Measurements from ENCODE around the gene SIN3A.
"Not testable (repeated sequence)": the region's sequence is repeated elsewhere in the genome, so short reads cannot be mapped to it uniquely, and the experiment has no call there.

The SIN3A gene

DNA sequence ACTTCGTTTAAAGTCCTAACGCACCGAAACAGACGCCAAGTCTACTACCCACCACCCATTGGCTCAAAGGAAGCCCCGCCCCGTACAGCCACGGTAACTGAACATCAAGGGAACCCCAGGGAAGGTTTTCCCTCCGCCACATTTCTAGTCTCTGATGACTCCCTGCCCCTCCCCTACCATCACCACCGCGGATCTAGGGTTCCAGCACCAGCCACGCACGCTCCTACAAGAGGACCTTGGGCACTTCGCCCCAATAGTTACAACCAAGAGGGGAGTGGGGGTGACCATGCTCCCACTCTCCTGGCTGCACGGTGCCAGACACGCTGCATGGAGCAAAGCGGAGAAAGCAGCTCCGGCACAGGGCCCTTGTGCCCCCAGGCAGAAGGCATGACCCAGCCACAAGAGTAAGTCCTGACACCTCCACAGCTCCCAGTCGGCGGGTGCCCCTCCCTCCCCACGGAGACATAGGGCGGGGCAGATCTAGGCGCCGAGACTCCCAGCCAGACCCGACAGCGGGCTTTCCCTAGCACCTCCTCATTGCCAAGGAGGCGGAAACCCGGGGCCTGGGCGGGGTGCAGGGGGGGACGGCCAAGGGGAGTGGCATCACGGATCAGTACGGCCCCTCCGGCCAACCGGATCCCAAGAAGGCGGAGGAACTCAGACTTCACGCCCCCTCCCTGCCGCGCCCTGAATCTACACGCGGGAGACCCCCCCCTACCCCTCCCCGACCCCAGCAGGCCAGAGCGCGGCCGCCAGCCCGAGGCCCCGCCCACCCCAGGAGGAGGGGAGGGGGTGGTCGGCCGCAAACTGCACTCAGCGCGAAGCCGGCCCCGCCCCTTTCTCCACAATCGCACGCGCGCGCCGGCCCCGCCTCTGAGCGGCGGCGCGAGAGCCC is 936 bp downstream of the SIN3A start:
- peak; percentile 91 to 96 for DNase-seq

DNA sequence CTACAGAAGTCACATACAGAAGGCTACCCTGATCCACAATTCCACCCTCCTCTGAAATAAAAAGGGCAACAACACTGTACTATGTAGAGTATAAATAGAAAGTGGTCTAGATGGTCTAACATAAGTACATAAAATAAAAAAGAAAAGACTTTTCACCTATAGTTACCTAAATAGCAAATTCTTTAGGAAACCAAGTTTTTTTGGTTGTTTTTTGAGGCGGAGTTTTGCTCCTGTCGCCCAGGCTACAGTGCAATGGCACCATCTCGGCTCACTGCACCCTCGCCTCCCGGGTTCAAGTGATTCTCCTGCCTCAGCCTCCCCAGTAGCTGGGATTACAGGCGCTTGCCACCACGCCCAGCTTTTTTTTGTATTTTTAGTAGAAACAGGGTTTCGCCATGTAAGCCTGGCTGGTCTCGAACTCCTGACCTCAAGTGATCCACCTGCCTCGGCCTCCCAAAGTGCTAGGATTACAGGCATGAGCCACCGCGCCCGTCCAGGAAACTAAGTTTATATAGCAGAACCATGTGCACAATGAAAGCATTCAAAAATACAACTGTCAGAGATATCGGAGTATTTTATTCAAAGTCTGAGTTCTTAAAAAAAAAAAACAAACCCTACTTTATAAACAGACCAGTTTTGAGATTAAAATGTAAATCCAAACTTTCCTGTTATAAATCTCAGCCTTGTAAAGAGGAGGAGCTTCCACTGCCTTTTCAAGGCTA is 1.7 kb downstream of the SIN3A start:
- no peak for DNase-seq

DNA sequence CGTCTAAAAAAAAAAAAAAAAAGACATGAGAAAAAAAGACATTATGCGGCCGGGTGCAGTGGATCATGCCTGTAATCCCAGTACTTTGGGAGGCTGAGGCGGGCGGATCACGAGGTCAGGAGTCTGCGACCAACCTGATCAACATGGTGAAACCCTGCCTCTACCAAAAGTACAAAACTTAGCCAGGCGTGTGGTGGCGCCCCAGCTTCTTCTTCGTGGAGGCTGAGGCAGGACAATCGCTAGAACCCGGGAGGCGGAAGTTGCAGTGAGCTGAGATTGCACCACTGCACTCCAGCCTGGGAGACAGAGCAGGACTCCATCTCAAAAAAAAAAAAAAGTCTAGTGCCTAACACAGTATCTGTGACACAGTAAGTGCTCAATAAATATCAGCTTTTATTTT is 3.3 kb downstream of the SIN3A start:
- DNase-seq = not testable (repeated sequence)

DNA sequence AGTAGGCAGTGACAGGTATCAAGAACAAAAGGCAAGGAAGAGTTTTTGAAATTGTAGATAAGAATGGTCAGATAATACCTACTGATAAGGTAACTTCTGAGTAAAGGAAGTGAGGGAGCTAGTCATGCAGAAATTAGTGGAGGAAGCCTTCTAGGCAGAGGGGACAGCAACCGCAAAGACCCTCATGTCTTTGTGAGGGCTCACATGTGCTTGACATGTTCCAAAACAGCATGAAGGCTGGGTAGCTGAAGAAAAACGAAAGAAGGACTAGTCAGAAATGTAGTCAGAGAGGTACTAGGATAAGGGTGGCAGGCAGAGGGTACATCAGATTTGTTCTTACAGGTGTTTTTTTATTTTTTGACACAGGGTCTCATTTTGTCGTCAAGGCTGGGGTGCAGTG is 5.3 kb downstream of the SIN3A start:
- DNase-seq = no peak

DNA sequence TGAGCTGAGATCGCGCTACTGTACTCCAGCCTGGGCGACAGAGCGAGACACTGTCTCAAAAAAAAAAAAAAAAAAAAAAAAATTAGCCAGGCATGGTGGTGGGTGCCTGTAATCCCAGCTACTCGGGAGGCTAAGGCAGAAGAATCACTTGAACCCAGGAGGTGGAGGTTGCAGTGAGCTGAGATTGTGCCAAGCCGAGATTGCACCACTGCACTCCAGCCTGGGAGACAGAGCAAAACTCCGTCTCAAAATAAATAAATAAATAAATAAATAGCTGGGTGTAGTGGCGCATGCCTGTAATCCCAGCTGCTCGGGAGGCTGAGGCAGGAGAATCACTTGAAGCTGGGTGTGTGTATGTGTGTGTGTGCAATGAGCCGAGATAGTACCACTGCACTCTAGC is 6.2 kb downstream of the SIN3A start:
- DNase-seq = not testable (repeated sequence)

DNA sequence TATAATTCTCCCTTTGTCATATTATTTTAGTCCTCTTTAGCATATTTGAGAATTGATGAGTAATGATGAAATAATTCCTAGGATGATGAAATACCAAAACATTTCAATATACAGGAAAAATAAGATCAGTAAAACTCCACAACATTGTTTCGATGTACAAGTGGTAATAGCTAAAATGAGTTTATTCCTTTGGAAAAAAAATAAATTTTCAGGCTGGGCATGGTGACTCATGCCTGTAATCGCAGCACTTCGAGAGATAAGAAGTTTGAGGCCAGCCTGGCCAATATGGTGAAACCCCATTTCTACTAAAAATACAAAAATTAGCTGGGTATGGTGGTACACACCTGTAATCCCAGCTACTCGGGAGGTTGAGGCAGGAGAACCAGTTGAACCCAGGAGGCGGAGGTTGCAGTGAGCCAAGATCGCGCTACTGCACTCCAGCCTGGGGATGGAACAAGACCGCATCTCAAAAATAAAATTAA is 7.5 kb downstream of the SIN3A start:
- DNase-seq = not testable (repeated sequence)

DNA sequence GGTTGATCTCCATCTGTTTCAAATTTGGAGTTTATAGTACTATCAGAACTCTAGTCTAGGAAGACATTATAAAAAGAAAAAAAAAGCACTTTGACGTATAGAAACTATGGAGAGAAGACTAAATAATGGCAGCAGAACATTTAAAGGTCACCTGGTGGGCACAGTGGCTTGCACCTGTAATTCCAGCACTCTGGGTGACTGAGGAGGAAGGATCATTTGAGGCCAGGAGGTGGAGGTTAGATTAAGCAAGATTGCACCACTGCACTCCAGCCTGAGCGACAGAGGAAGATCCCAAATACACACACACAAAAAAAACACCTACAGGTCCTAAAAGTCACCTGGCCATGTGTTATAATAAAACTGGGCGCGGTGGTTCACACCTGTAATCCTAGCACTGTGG is 13.8 kb downstream of the SIN3A start:
- DNase-seq = no peak

DNA sequence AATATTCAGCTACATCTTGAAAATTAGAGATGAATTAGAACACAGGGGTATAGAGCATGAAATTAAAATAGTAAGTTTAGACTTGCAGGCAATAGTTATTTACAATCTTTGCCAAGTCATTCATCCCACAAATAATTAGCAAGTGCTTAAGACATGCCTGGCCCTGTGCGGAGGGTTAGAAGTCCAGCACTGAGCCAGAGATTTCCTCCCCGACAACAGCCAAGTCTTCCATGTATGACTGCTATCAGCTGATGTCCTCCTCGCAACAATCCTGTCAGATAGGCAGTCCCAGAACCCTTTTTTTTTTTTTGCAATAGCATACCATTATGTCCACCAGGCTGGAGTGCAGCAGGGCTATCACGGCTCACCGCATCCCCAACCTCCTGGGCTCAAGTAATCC is 14.6 kb downstream of the SIN3A start:
- no peak for DNase-seq

DNA sequence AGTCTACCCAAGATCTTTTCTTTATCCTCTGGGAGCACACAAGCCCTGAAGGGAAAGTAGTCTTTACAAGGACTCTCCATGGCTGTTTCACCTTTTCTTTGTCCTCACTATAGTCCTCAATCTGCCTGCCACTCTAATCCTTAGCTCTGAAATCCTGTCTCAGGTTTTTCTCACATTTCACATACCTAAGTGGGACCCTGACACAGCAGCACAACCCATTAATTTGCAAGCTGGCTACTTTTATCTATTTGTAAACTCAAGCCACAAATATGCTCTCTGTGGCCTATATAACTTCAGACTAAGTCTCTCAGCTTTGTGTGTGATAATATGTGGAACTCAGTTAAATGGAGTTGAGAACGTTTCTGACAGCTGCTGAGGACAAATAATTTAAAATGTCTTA is 19.8 kb downstream of the SIN3A start:
- DNase-seq = no peak

DNA sequence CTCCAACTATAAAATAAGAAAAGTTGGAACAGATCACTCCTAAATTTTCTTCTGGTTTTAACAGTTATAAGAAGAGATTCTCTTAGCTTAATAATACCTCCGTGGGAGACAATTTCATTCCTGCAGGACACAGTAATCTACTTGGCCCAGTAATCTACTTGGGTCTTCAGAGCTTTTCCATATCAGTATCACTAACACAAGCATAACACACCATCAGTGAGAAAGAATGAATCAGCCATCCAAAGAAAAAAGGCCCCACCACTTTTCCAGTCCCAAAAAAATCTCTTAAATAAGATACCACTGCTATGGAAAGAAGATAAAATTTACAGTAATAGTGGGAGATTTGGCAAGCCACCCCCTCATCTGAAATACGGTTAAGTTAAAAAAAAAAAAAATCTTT is 20.2 kb downstream of the SIN3A start:
- no peak for DNase-seq

DNA sequence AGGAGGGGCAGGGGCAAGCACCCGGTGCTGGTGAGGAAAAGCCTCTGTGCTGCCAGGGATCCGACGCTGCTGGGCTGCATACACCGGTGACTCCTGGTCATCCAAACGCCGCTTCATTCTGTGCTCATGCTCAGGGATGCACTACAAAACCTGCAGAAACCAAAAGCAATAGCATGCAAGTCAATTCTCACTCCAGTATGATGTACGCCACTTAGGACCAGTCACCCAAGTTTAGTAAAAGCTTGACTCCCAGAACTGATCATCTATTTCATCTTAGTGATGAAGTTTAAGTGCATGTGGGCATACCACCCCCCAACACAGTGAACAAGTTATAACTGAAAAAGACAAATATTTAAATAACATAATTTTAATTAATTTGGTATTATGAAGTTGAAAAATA is 21.2 kb downstream of the SIN3A start:
- DNase-seq = no peak

DNA sequence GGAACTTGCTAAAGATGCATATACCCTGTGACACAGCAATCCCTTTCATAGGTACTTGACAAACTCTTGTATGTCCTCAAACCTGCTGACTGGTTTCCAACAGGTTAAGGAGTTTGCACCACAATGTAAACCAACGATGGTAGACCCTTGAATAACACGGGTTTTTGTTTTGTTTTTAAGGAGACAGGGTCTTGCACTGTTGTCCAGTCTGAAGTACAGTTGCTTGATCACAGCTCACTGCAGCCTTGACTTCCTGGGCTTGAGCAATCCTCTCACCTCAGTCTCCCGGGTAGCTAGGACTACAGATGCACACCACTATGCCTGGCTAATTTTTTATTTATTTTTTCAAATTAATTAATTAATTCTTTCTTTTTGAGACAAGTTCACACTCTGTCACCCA is 23.3 kb downstream of the SIN3A start:
- no peak for DNase-seq

DNA sequence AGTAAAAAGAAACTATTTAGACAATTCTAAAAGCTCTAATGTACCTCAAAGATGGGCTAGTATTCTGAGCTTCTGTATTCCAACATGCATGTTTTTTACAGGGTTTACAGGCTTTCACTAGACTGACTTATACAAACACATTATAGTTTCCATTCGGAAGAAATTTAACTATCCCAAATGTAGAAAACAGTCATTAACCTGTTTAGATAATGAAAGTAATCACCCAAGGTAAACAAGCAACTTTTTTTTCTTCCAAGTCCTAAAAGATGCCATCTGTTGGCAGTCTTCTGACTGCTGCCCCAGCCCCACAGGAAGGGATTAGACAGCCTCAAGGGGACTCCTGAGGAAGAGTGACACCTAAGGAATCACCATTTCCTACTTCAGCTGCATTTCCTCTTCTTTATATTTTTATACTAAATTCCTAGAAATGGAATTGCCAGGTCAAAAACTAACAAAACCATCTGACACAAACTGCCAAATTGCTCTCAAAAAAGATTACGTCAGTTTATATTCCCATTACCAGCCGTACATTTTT is 25.5 kb downstream of the SIN3A start:
- no peak for DNase-seq

DNA sequence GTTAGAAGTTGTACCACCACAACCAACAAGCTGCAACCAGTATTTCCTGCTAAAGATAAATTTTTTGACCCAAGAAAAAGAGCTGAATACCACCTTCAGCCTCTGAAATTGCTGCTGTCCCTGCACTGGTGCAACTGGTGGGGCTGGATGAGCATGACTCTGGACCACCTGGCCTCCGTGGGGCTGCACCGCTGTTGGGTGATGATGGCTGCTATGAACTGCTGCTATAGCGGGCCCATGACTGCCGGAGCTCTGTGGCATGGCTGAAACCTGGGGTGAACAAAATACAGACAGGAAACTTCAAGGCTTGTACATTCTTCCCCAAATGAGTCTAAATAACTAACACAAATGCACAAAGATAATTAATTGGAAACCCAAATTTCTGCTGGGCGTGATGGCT is 28.9 kb downstream of the SIN3A start:
- DNase-seq = no peak

DNA sequence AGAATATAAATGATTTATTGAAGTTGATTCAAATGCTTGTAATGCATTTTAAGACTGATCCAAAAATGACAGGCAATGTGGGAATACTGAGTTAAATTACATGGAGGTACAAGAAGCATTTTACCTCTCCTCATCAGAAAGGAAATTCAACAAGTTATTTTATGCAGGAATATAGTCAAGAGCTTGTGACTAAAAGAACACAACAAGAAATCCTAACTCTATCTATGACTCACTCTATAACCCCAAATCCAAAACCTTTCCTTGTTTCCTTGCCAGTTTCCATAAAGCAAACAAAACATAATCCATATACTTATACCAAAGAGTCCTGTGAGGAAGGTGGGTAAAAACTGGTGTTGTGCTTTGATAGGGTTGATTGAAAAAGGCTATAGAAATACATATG is 30.8 kb downstream of the SIN3A start:
- DNase-seq = no peak

DNA sequence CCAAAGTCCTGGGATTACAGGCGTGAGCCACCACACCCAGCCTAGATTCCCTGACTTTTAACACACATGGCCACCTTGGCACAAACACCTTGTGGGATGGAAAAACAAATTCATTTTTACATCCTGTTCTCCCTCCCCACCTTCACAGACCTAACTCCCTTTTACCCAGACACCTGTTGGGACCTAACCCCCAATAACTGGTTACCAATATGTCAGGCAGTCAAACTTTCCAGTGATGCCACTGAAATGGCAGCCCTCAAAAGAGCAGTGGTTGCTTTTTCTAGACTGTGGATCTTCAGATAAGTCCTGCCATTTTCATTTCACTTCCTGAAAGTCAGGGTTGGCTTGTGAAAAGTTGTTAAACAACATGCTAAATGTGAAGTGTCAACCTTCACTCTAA is 34.9 kb downstream of the SIN3A start:
- DNase-seq = no peak

DNA sequence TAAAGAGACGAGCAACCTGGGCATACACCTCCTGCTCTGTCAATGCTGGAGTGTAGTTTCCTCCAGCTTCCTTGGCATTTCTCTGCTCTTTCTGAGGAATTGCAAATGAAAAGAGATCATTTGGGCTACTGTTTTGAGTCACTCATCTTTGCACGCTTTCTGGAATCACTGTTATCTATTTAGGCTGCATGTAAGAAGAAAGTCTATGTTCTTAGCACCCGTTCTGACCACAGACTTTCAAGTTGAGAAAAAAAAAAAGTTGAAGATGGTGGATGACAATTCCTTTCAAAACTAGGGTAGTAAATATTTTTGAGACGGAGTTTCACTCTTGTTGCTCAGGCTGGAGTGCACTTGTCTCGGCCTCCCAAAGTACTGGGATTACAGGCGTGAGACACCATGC is 41.3 kb downstream of the SIN3A start:
- no peak for DNase-seq

DNA sequence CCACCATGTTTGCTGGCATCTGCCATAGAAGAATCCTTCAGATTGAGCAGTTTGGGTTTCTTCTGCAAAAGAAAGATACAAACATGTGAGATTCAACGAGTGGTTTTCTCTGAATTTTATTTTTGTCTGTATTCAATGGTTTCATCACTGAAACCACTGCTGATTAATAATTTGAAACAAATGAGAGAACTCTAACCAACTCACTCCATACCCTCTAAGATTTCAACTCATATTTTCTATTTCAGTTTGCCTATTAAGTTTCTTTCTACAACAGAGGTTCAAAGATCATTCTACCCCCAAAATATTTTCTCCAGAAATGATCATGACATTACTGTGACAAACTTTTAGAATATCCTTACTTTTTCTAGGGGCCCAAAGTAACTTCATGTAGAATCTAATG is 44.4 kb downstream of the SIN3A start:
- DNase-seq = no peak

DNA sequence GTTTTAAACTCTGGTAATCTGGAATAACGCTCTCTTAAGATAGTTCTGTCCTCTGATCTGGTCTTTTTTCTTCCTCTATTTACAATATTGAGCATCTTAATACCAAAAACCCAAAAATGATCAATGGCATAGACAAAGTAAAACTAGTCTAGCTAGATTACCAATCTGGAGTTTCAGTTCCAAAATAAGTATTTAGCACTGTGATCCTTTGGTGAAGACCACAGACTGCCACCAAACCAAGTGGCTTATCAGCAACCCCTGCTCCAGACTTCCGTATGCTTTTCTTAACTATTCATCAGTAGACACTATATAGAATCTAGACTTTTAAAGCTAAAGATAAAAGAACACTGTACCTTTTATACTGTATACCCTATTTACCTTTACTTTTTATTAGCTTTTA is 47.6 kb downstream of the SIN3A start:
- DNase-seq = no peak

DNA sequence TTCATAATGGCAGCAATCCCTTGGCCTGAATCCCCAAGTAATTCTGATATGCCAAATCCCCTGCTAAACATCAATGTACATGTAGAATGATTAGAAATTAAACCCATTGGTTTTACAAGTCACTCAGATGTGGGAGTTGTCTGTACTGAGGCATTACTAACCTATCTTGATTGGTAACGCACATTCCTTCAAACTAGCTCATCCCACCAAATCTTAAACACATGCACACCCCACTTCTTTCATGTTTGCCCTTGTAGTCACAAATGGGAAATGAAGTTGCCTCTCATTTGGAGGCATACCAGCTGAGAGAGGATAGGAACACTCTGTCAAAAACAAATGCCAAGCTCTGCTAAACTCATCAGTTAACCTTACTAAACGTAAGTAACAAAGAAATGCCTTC is 54.0 kb downstream of the SIN3A start:
- no peak for DNase-seq

DNA sequence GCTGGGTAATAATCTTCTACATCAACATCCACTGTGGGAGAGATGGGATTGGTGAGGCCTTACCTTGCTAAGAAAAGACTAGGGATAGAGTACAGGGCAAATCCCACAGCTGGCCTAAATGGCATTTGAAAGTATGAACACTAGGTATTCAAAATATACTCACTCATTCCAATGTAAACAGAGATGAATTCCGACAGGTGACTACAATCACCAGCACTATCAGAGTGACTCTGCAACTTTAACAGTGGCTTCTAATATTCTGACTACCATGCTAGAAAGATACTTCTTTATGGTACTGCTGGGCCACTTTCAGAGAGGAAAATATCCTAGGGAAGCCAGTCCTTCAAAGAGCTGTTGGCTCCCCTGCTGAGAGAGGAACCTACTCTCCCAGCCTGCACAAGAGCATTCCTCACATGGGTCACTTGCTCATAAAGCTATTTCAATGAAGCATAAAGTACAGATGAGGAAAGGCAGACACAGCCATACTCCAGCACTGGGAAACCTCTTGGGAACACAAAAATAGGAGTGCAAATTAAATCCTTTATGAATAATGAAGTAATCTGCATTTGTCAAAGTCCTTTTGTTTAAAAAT is 61.6 kb downstream of the SIN3A start:
- DNase-seq = no peak

DNA sequence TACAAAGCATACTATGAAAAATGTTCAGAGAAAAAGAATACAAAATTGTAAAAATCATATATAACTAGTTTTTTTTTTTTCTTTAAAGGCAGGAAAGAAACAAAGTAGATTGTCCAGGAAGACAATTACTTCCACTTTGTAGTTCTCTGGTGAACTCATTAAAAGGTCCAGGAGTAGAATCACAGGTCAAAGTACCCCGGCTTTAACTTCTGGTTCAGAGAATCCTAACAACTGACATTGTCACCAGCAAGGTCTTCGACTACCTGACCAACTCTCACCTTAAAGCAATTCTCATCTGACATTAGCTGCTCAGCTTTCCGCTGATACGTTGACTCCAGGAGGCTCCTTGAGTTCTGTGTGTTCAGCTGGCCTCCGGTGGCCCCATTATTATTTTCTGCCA is 67.5 kb downstream of the SIN3A start:
- not testable (repeated sequence) for DNase-seq

DNA sequence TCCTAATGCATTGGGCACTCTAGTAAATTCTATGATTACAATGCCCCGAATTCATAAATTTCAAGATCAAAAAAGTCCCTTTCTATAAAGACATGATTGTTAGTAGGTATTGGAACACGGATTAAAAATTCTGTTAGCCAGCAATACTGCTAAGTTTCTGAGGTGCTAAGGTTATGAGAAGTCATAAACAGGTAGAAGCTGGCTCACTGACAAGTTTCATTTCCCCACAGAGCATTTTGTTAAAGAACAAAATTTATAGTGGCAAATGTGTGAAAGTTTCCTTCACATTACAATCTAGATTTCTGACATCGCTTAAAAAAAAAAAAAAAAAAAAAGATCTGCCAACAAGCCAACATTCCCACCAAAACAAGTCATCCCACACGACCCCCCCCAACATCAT is 70.7 kb downstream of the SIN3A start:
- no peak for DNase-seq

Measured in hippocampal formation (tissue), 2 donors.